Measurements from ENCODE around the gene RIPPLY1.

GRCh38 chrX:106906361-106906760 lies 3.2 kb upstream of the RIPPLY1 start:
- TF ChIP-seq RFX5 (IDR thresholded peaks at IDR 0.05; ENCODE audit: low read length) = no peak
- TF ChIP-seq, protein P1, sequence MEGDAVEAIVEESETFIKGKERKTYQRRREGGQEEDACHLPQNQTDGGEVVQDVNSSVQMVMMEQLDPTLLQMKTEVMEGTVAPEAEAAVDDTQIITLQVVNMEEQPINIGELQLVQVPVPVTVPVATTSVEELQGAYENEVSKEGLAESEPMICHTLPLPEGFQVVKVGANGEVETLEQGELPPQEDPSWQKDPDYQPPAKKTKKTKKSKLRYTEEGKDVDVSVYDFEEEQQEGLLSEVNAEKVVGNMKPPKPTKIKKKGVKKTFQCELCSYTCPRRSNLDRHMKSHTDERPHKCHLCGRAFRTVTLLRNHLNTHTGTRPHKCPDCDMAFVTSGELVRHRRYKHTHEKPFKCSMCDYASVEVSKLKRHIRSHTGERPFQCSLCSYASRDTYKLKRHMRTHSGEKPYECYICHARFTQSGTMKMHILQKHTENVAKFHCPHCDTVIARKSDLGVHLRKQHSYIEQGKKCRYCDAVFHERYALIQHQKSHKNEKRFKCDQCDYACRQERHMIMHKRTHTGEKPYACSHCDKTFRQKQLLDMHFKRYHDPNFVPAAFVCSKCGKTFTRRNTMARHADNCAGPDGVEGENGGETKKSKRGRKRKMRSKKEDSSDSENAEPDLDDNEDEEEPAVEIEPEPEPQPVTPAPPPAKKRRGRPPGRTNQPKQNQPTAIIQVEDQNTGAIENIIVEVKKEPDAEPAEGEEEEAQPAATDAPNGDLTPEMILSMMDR (IDR thresholded peaks at IDR 0.05) = no peak
- TF ChIP-seq RAD21 (IDR thresholded peaks at IDR 0.05; ENCODE audit: low read length) = no peak
- no peak for TF ChIP-seq TAF1 (IDR thresholded peaks at IDR 0.05; ENCODE audit: borderline replicate concordance, low read depth, low read length)
- TF ChIP-seq GABPA (IDR thresholded peaks at IDR 0.05; ENCODE audit: low read depth) = no peak
- TF ChIP-seq EZH2phosphoT487 (IDR thresholded peaks at IDR 0.05; ENCODE audit: borderline replicate concordance, low read depth) = no peak
- TF ChIP-seq, protein P2, sequence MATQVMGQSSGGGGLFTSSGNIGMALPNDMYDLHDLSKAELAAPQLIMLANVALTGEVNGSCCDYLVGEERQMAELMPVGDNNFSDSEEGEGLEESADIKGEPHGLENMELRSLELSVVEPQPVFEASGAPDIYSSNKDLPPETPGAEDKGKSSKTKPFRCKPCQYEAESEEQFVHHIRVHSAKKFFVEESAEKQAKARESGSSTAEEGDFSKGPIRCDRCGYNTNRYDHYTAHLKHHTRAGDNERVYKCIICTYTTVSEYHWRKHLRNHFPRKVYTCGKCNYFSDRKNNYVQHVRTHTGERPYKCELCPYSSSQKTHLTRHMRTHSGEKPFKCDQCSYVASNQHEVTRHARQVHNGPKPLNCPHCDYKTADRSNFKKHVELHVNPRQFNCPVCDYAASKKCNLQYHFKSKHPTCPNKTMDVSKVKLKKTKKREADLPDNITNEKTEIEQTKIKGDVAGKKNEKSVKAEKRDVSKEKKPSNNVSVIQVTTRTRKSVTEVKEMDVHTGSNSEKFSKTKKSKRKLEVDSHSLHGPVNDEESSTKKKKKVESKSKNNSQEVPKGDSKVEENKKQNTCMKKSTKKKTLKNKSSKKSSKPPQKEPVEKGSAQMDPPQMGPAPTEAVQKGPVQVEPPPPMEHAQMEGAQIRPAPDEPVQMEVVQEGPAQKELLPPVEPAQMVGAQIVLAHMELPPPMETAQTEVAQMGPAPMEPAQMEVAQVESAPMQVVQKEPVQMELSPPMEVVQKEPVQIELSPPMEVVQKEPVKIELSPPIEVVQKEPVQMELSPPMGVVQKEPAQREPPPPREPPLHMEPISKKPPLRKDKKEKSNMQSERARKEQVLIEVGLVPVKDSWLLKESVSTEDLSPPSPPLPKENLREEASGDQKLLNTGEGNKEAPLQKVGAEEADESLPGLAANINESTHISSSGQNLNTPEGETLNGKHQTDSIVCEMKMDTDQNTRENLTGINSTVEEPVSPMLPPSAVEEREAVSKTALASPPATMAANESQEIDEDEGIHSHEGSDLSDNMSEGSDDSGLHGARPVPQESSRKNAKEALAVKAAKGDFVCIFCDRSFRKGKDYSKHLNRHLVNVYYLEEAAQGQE (IDR thresholded peaks at IDR 0.05; ENCODE audit: low read depth, low read length) = no peak
- no peak for TF ChIP-seq EP300 (IDR thresholded peaks at IDR 0.05; ENCODE audit: borderline replicate concordance in 1 of 2, low read depth in 1 of 2, low read length in 1 of 2)
- TF ChIP-seq MAX (IDR thresholded peaks at IDR 0.05; ENCODE audit: low read depth) = no peak
- no peak for TF ChIP-seq TEAD4 (IDR thresholded peaks at IDR 0.05; ENCODE audit: borderline replicate concordance, insufficient read depth)
- TF ChIP-seq SMC3 (IDR thresholded peaks at IDR 0.05; ENCODE audit: low read depth, low read length) = no peak
- TF ChIP-seq POLR2AphosphoS5 (IDR thresholded peaks at IDR 0.05; ENCODE audit: low read depth, low read length) = no peak

Measured in SK-N-SH (cell line).